ENCODE measurements around the gene SLC30A9. TPM values are rescaled to one million over a fixed set of nuclear protein-coding genes. Genes with fewer than 3 reads are reported as not detected.

Gene SLC30A9
- total RNA-seq, 2 donors from 2014 or later, result 23.5 to 59.4 TPM

DNA sequence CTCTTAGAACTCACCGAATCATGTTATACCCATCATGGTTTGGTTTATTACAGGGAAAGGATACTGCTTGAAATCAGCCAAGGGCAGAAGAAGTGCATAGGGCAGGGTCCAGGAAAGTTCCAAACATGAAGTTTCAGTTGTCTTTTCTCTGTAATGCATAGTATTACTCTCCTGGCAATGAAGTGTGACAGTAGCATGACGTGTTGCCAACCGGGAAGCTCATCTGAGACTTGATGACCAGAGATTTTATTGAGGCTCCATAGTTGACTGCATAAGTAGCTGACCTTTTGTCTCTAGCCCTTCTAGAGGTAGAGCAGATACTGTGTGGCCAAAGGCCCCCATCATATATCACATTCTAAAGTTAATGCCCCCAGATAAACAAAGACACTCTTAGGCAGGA, 90.0 kb downstream of the SLC30A9 start:
- H3K36me3 Mint-ChIP-seq, result no peaks in the 10 kb centered on the region
- DNase-seq (ENCODE audit: low spot score in 2 of 2) (no peak), ATAC-seq (no peak)
- H3K9me3 Mint-ChIP-seq, result no peaks in the 10 kb centered on the region
- H3K27ac Mint-ChIP-seq, result no peak overlapping the region

DNA sequence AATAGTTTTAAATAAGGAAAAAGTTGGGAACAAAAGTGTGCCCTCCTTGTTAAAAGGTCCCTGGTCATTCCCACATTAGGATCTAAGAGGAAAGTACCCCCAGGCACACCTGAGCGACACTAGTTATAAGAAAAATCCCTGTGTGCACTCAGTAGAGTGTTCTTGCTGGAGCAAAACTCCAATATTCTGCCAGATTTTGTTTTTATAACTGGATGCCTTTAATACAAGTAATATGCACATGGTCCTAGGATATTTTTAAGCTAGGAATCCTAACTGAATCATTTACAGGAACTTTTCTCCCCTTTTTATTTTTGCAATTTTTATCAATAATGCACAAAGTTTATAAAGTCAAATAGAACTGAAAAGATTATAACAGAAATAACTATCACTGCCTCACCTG, 93.5 kb downstream of the SLC30A9 start:
- no peak for DNase-seq (ENCODE audit: low spot score in 2 of 2)
- ATAC-seq, result no peak
- no peaks in the 10 kb centered on the region for H3K9me3 Mint-ChIP-seq
- no peak overlapping the region for H3K27ac Mint-ChIP-seq
- peaks cover 0 to 5% of the 10 kb centered on the region in 2 donors for H3K36me3 Mint-ChIP-seq

DNA sequence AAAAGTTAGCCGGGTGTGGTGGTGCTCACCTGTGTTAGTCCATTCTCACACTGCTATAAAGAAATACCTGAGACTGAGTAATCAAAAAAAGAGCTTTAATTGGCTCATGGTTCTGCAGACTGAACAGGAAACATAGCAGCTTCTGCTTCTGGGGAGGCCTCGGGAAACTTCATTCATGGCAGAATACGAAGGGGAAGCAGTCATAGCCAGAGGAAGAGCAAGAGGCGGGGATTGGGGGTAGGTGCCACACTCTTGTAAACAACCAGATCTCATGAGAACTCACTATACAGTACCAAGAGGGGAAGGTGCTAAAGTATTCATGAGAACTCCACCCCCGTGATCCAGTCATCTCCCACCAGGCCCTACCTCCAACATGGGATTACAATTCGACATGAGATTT, 98.1 kb downstream of the SLC30A9 start:
- DNase-seq (ENCODE audit: low spot score in 2 of 2), result no peak
- Mint-ChIP-seq H3K36me3 (peaks cover 0 to 5% of the 10 kb centered on the region in 2 donors), H3K9me3 (no peaks in the 10 kb centered on the region), H3K27ac (no peak overlapping the region)
- no peak for ATAC-seq

DNA sequence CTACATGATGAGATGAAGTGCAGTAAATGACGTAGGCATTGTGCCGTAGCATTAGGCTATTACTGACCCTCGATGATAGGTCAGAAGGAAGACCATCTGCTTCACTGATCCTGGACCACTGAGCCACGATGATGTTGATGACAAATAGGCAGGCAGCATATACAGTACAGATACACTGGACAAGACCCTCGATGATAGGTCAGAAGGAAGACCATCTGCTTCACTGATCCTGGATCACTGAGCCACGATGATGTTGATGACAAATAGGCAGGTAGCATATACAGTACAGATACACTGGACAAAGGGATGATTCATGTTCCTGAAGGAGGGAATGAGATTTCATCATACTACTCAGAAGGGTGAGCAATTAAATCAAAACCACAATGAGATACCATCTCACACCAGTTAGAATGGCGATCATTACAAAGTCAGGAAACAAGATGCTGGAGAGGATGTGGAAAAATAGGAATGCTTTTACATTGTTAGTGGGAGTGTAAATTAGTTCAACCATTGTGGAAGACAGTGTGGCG, 111.2 kb downstream of the SLC30A9 start:
- no peaks in the 10 kb centered on the region for H3K36me3 Mint-ChIP-seq
- no peak overlapping the region for H3K27ac Mint-ChIP-seq
- no peak for DNase-seq (ENCODE audit: low spot score in 2 of 2)
- peak in 1 of 2 donors; percentile 18 for ATAC-seq
- peaks cover 5 to 9% of the 10 kb centered on the region in 2 donors for H3K9me3 Mint-ChIP-seq

DNA sequence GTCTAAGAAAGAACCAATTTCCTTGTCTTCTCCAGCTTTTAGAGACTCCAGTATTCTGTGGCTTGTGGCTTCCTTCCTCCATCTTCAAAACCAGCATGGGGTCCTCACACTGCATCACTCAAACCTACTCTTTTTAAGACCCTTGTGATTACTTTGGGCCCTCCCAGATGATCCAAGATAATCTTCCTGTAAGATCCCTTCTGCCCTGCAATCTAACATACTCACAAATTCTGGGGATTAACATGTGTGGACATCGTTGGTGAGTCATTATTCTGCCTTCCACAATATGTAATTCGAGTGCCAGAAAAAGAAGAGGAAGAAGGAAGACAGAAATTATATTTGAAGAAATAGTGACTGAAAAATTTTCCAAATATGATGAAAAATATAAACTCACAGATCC, 114.2 kb downstream of the SLC30A9 start:
- Mint-ChIP-seq H3K9me3 (peaks cover 5 to 6% of the 10 kb centered on the region in 2 donors), H3K27ac (no peak overlapping the region), H3K36me3 (no peaks in the 10 kb centered on the region)
- no peak for ATAC-seq
- no peak for DNase-seq (ENCODE audit: low spot score in 2 of 2)

DNA sequence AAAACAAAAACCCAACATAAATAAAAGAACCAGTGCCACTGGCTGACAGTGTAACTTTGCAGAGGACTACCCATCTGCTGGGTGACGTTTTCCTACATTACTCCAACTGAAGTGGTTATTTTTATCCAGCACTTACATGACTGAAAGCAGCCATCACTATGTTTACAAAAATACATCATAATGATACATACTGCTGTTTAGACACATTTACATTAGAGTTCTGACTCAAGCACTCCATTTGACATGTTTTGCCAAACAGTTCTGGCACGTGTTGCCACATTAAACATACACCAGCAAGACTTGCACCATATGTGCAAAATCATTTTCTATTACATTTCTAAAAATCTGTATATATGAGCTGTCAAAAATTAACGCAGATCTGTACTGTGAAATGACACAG, 122.5 kb downstream of the SLC30A9 start:
- no peak for ATAC-seq
- no peak for DNase-seq (ENCODE audit: low spot score in 2 of 2)
- H3K36me3 Mint-ChIP-seq, result no peaks in the 10 kb centered on the region
- H3K9me3 Mint-ChIP-seq, result no peaks in the 10 kb centered on the region
- no peak overlapping the region for H3K27ac Mint-ChIP-seq

DNA sequence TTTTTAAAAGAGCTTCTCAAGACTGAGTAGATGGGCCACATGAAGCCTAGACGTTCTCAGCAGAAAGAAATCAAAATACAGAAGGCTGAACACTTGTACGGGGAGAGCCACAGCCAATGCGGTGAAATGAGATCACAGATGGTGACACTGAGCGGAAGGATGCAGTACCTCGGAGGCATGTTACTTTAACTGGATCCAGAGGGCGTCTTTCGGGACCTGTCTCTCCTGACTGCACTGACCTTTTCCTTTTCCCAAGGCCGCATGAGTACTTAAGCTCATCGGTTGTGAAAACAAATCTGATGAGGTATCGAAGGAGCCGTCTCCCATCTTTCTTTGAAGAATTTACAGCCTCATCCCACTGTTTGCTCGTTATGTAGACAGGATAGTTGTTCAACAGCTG, 129.6 kb downstream of the SLC30A9 start:
- Mint-ChIP-seq H3K36me3 (no peaks in the 10 kb centered on the region), H3K27ac (no peak overlapping the region), H3K9me3 (no peaks in the 10 kb centered on the region)
- no peak for ATAC-seq
- no peak for DNase-seq (ENCODE audit: low spot score in 2 of 2)

DNA sequence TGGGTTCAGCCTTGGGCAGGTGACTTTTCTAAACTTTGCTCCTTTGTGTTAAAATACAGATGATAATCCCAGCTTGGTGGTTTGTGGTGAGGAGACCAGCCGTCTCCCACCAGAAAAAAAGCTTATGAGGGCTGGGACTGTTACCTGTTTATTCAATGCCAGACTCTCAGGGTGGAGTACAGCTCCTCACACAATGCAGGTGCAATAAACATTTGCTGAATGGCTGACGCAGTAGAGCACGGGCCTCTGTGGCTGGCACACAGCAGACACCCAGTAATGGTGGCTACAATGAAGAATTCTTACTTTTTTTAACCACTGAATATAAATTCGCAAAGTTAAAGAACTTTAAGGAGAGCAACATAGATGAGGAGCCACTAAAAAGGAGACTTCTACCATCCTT, 131.9 kb downstream of the SLC30A9 start:
- Mint-ChIP-seq H3K27ac (no peak overlapping the region), H3K9me3 (no peaks in the 10 kb centered on the region), H3K36me3 (no peaks in the 10 kb centered on the region)
- DNase-seq (ENCODE audit: low spot score in 2 of 2), result no peak
- no peak for ATAC-seq

DNA sequence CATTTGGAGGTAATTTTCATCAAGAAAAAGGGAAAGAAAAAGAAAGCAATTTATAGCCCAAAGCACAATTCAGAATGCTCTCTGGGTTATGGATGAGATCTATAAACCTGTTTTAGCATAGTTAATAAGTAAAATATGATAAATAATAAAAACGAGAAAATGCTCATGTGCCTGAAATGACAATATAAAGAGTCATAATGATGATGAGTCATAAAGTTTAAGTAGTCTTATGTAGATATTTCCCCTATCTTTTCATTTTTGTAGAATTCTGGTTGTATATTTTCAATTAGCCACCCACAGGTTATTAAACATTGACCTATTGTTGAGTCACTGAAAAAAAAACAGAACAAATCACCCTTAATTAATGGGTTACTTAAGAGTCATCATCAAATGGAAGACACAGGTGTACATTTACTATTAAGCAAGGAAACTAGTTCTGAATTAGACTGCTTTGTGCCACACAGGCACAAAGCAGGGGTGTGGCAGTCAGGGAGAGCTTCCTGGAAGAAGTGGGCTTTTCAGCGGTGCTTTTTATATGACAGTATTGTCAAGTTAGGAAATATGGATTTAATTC, 132.8 kb downstream of the SLC30A9 start:
- Mint-ChIP-seq H3K36me3 (no peaks in the 10 kb centered on the region), H3K27ac (no peak overlapping the region), H3K9me3 (no peaks in the 10 kb centered on the region)
- no peak for DNase-seq (ENCODE audit: low spot score in 2 of 2)
- no peak for ATAC-seq

DNA sequence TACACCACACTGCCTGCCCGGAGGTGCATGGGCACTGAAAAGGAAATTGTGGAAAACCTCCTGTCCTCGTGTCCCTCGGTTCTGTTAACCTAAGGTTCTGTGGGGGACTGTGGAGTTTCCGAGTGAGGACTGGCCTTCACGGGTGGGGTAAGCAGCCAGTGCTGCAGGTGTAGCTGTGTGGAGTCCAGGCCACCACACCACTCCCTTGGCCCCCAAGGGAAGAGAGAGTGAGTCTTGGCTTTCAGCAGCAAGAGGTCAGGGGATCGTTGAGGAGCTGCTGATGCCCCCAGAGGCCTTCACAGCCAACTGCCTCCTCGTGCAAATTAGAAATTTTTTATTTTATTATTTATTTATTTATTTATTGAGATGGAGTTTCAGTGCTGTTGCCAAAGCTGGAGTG, 141.8 kb downstream of the SLC30A9 start:
- H3K9me3 Mint-ChIP-seq, result no peaks in the 10 kb centered on the region
- no peak for ATAC-seq
- no peak for DNase-seq (ENCODE audit: low spot score in 2 of 2)
- H3K36me3 Mint-ChIP-seq, result no peaks in the 10 kb centered on the region
- H3K27ac Mint-ChIP-seq, result no peak overlapping the region

DNA sequence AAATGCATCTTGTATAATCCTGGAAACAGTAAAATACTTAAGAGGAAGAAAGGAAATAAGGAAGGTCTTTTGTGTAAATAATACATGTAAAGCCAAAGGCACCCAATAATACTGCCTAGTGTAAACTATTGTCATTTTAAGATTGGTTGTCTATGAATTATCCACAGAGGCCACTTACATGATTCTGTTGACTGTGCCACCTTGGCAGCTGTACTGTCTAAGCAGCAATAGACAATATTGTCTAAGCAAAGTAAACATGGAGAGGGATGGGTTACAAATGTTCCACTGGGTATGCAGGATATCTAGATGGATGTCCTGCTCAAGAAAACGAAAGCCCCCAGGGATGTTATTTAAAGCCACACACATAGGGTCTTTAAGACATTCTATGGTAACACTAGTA, 142.7 kb downstream of the SLC30A9 start:
- no peaks in the 10 kb centered on the region for H3K36me3 Mint-ChIP-seq
- no peak overlapping the region for H3K27ac Mint-ChIP-seq
- no peaks in the 10 kb centered on the region for H3K9me3 Mint-ChIP-seq
- DNase-seq (ENCODE audit: low spot score in 2 of 2), result no peak
- no peak for ATAC-seq

DNA sequence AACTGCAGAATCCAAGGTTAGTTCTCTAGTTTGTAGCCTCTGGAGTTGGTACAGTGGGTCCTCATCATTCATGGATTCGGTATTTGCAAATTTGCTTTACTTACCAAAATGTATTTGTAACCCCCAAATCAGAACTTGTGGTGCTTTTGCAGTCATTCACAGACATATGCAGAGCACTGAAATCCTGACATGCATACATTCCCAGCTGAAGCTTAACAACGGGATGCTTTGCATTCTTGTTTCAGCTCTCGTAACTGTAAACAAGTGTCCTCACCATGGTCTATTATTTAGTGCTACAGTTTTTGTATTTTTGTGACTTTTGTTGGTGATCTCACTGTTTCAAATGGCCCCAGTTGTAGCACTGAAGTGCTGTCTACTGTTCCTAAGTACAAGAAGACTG, 146.0 kb downstream of the SLC30A9 start:
- Mint-ChIP-seq H3K27ac (no peak overlapping the region), H3K9me3 (no peaks in the 10 kb centered on the region), H3K36me3 (no peaks in the 10 kb centered on the region)
- DNase-seq (ENCODE audit: low spot score in 2 of 2) (no peak), ATAC-seq (no peak)

Other genes with a start within 250 kb of the SLC30A9 start
- not detected for gene PHOX2B, start 241.8 kb upstream of the SLC30A9 start, total RNA-seq
- gene TMEM33, start 55.1 kb upstream of the SLC30A9 start, total RNA-seq, result 10 to 100 TPM; 38.7 to 45.6 TPM
- under 1 TPM; 0.21 to 0.27 TPM for gene DCAF4L1, start 8.8 kb upstream of the SLC30A9 start, total RNA-seq
- gene BEND4, start 162.1 kb downstream of the SLC30A9 start, total RNA-seq, result under 1 TPM; 0.09 to 0.82 TPM